GM23338 (cell line): ENCODE data around the gene OR6K3.

Experiments
- EZH2 ChIP-seq: fragments of 200-600 bp; sonication (generic); IDR thresholded peaks from one replicate; pipeline ENCODE4 v1.8.0; 2017; ENCODE audit warnings: antibody characterized with exemption, mild to moderate bottlenecking, low read depth; ENCODE audit not compliant: unreplicated experiment
- POLR2AphosphoS5 ChIP-seq: IDR thresholded peaks from 2 replicates; pipeline ENCODE4 v1.6.1; 2016; ENCODE audit warnings: antibody characterized with exemption, low read depth
- TF ChIP-seq, protein P1 (sequence below), 2 experiments: fragments of 200-600 bp in 1 of 2; sonication (generic) in 1 of 2; conservative IDR thresholded peaks; 2 replicates each; pipeline versions ENCODE4 v1.5.1 to v1.6.1; 2016 to 2017; ENCODE audit warnings: antibody characterized with exemption in 2 of 2, low read depth in 2 of 2, mild to moderate bottlenecking in 2 of 2, moderate library complexity in 1 of 2
- TF ChIP-seq, protein P2 (sequence below): IDR thresholded peaks from 2 replicates; pipeline ENCODE4 v1.6.1; 2016; ENCODE audit warnings: antibody characterized with exemption

DNA sequence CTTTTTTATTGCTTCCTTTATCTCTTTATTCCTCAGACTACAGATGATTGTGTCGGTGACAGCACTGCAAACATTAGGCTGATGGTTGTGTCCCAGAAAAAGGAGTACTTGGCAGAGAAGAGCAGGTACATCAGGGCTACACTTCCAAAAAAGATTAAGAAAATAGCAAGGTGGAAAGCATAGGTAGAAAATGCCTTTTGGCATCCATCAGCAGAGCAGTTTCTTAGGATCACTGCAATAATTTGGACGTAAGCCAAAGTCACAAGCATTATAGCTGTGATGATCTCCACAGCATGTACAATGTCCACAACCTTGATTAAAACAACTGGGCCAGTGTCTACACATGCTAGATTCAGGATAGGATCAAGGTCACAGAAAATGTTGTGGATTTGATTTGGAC lies 25.9 kb downstream of the OR6K3 start:
- no peak for TF ChIP-seq EZH2
- TF ChIP-seq, protein P1, sequence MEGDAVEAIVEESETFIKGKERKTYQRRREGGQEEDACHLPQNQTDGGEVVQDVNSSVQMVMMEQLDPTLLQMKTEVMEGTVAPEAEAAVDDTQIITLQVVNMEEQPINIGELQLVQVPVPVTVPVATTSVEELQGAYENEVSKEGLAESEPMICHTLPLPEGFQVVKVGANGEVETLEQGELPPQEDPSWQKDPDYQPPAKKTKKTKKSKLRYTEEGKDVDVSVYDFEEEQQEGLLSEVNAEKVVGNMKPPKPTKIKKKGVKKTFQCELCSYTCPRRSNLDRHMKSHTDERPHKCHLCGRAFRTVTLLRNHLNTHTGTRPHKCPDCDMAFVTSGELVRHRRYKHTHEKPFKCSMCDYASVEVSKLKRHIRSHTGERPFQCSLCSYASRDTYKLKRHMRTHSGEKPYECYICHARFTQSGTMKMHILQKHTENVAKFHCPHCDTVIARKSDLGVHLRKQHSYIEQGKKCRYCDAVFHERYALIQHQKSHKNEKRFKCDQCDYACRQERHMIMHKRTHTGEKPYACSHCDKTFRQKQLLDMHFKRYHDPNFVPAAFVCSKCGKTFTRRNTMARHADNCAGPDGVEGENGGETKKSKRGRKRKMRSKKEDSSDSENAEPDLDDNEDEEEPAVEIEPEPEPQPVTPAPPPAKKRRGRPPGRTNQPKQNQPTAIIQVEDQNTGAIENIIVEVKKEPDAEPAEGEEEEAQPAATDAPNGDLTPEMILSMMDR (conservative IDR thresholded peaks at IDR 0.05; ENCODE audit: low read depth in 2 of 2) = no peak
- no peak for TF ChIP-seq POLR2AphosphoS5
- TF ChIP-seq, protein P2, sequence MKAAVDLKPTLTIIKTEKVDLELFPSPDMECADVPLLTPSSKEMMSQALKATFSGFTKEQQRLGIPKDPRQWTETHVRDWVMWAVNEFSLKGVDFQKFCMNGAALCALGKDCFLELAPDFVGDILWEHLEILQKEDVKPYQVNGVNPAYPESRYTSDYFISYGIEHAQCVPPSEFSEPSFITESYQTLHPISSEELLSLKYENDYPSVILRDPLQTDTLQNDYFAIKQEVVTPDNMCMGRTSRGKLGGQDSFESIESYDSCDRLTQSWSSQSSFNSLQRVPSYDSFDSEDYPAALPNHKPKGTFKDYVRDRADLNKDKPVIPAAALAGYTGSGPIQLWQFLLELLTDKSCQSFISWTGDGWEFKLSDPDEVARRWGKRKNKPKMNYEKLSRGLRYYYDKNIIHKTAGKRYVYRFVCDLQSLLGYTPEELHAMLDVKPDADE = no peak
